Sigmoid colon (tissue), 4 donors: ENCODE results near the gene MTOR.

Experiments used
- CTCF ChIP-seq, 4 experiments: fragments of 450-650 bp in 3 of 4; fragments of 200-600 bp in 1 of 4; IDR thresholded peaks; one replicate each; pipeline ENCODE4 v1.5.1; 2016 to 2019; ENCODE audit warnings: antibody characterized with exemption in 4 of 4, mild to moderate bottlenecking in 3 of 4, moderate library complexity in 2 of 4
- EP300 ChIP-seq, 4 donors: sonication (generic); formaldehyde crosslinking; IDR thresholded peaks; one replicate each; pipeline ENCODE4 v1.6.1; 2017; ENCODE audit warnings: antibody characterized with exemption in 4 of 4

- TF ChIP-seq CTCF (IDR thresholded peaks at IDR 0.05) (no peak), EP300 (IDR thresholded peaks at IDR 0.05) (no peak)
Measured at GRCh38 chr1:11245248-11245647, 17.1 kb downstream of the MTOR start.
